ENCODE results near the gene MEDAG. TPM values are rescaled to one million over a fixed set of nuclear protein-coding genes. Genes with fewer than 3 reads are reported as not detected.

MEDAG gene
- total and polyA plus RNA-seq, 10 donors = 0.16 to 2.7 (median 0.46) TPM; not detected in 3

DNA sequence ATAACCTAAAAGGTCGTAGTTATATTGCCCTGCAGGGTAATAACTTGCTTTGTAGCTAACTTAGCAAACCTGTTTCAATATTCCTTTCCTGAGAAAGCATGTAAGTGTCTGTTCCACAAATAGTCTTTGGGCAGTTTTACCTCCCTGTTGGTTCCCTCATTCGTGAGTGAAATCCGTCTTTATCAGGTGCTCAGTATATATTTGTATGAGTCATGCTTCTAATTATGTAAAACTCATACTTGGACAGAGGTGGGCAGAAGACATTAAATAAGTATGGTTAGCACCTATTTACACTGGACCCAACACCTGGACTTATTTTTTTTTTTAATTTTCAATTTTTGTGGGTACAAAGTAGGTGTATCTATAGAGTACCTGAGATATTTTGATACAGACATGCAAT is 44.9 kb upstream of the MEDAG start:
- DNase-seq = no peak
- Histone ChIP-seq H3K27me3 (replicated peaks in 1 of 7) (no peaks in the 10 kb centered on the region), H3K27ac (no peak overlapping the region), H3K9me3 (peaks cover 0 to 7% (median 4%) of the 10 kb centered on the region in 8 donors), H3K4me3 (no peak overlapping the region), H3K36me3 (no peaks in the 10 kb centered on the region), H3K4me1 (peaks cover 5 to 11% (median 8%) of the 10 kb centered on the region in 6 donors)
- WGBS, 5 donors = 82 to 90% (median 85%) methylated on average over 3 of the region's 3 CpGs
- intact Hi-C loops (cut with DNase I; ENCODE audit: low total_unique reads) = loop anchor here (10.0 kb wide), 1 partner anchor 726 kb away; no protein-coding TSS in a partner anchor
- TF ChIP-seq POLR2A (IDR thresholded peaks at IDR 0.05) = no peak
- TF ChIP-seq POLR2AphosphoS5 (IDR thresholded peaks at IDR 0.05) = no peak
- TF ChIP-seq, protein P1, sequence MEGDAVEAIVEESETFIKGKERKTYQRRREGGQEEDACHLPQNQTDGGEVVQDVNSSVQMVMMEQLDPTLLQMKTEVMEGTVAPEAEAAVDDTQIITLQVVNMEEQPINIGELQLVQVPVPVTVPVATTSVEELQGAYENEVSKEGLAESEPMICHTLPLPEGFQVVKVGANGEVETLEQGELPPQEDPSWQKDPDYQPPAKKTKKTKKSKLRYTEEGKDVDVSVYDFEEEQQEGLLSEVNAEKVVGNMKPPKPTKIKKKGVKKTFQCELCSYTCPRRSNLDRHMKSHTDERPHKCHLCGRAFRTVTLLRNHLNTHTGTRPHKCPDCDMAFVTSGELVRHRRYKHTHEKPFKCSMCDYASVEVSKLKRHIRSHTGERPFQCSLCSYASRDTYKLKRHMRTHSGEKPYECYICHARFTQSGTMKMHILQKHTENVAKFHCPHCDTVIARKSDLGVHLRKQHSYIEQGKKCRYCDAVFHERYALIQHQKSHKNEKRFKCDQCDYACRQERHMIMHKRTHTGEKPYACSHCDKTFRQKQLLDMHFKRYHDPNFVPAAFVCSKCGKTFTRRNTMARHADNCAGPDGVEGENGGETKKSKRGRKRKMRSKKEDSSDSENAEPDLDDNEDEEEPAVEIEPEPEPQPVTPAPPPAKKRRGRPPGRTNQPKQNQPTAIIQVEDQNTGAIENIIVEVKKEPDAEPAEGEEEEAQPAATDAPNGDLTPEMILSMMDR (IDR thresholded peaks at IDR 0.05 in 8 of 11, conservative IDR thresholded peaks at IDR 0.05 in 3 of 11) = no peak

- 94 to 97% (median 96%) methylated on average over 7 of the region's 7 CpGs for WGBS, 5 donors
- no peaks in the 10 kb centered on the region for H3K36me3 ChIP-seq
- no peaks in the 10 kb centered on the region for H3K27me3 ChIP-seq (replicated peaks in 1 of 7)
- H3K27ac ChIP-seq = no peak overlapping the region
- H3K9me3 ChIP-seq = peaks cover 0 to 7% (median 4%) of the 10 kb centered on the region in 8 donors
- intact Hi-C loops (cut with DNase I; ENCODE audit: low total_unique reads) = loop anchor here (10.0 kb wide), 1 partner anchor 727 kb away; no protein-coding TSS in a partner anchor
- peaks cover 5 to 11% (median 8%) of the 10 kb centered on the region in 6 donors for H3K4me1 ChIP-seq
- TF ChIP-seq POLR2A (IDR thresholded peaks at IDR 0.05) (no peak), POLR2AphosphoS5 (IDR thresholded peaks at IDR 0.05) (no peak)
- TF ChIP-seq, protein P1 (IDR thresholded peaks at IDR 0.05 in 8 of 11, conservative IDR thresholded peaks at IDR 0.05 in 3 of 11) = no peak
- H3K4me3 ChIP-seq = no peak overlapping the region
- no peak for DNase-seq
Measured at GRCh38 chr13:30861836-30862467, 44.1 kb upstream of the MEDAG start.

GRCh38 chr13:30862707-30863106 is 43.4 kb upstream of the MEDAG start:
- Histone ChIP-seq H3K9me3 (peaks cover 0 to 7% (median 4%) of the 10 kb centered on the region in 8 donors), H3K27me3 (replicated peaks in 1 of 7) (no peaks in the 10 kb centered on the region), H3K36me3 (no peaks in the 10 kb centered on the region), H3K4me3 (no peak overlapping the region), H3K27ac (no peak overlapping the region), H3K4me1 (peaks cover 5 to 11% (median 8%) of the 10 kb centered on the region in 6 donors)
- intact Hi-C loops (cut with DNase I; ENCODE audit: low total_unique reads) = loop anchor here (10.0 kb wide), 1 partner anchor 728 kb away; no protein-coding TSS in a partner anchor
- DNase-seq = no peak
- 55 to 81% (median 71%) methylated on average over 9 to 17 of the region's 17 CpGs for WGBS, 5 donors
- no peak for TF ChIP-seq POLR2A (IDR thresholded peaks at IDR 0.05)
- no peak for TF ChIP-seq POLR2AphosphoS5 (IDR thresholded peaks at IDR 0.05)
- TF ChIP-seq, protein P1 (IDR thresholded peaks at IDR 0.05 in 8 of 11, conservative IDR thresholded peaks at IDR 0.05 in 3 of 11) = no peak

DNA sequence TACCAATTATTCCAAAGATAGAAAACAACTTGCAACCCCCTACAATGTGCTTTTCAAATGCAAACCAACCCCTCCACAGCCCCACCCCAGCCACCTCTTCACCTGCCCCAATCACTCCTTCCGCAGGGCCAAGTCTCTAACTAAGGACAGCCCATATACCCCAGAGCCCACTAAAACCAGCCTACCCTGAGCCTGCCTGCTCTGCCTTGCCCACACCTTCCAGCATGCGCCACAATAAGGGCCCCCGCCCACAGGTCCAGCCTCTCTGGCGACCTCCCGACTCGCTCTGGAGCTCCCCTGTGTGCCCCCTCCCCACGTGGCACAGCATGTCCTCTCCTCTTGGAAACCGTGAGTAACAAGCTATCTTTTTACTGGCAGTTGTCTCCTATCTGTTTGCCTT is 42.8 kb upstream of the MEDAG start:
- Histone ChIP-seq H3K4me3 (no peak overlapping the region), H3K9me3 (peaks cover 0 to 6% (median 4%) of the 10 kb centered on the region in 8 donors), H3K36me3 (no peaks in the 10 kb centered on the region), H3K27ac (no peak overlapping the region), H3K27me3 (replicated peaks in 1 of 7) (no peaks in the 10 kb centered on the region), H3K4me1 (peaks cover 5 to 11% (median 8%) of the 10 kb centered on the region in 6 donors)
- intact Hi-C loops (cut with DNase I; ENCODE audit: low total_unique reads) = loop anchor here (10.0 kb wide), 1 partner anchor 728 kb away; no protein-coding TSS in a partner anchor
- 83 to 93% (median 89%) methylated on average over 8 of the region's 8 CpGs for WGBS, 5 donors
- no peak for TF ChIP-seq POLR2AphosphoS5 (IDR thresholded peaks at IDR 0.05)
- TF ChIP-seq, protein P1 (IDR thresholded peaks at IDR 0.05 in 8 of 11, conservative IDR thresholded peaks at IDR 0.05 in 3 of 11) = no peak
- no peak for TF ChIP-seq POLR2A (IDR thresholded peaks at IDR 0.05)
- no peak for DNase-seq
